NB4 (cell line): ENCODE measurements around the gene SLC38A11.

ENCODE experiments used
- CTCF ChIP-seq: IDR thresholded peaks from one replicate; pipeline ENCODE4 v1.5.1; 2012; ENCODE audit warnings: low read depth, low read length
- MYC ChIP-seq: IDR thresholded peaks from 2 replicates; pipeline ENCODE4 v1.6.1; 2011; ENCODE audit warnings: low read depth, low read length
- POLR2A ChIP-seq: IDR thresholded peaks from 2 replicates; pipeline ENCODE4 v1.6.1; 2011; ENCODE audit warnings: mild to moderate bottlenecking; ENCODE audit not compliant: insufficient read length; ENCODE audit errors: extremely low read depth

GRCh38 chr2:164891460-164891859, 63.9 kb downstream of the SLC38A11 start:
- TF ChIP-seq MYC (no peak), CTCF (no peak), POLR2A (no peak)
